OCI-LY7 (cell line): Measurements from ENCODE around the gene EPHA3. TPM values are rescaled to one million over a fixed set of nuclear protein-coding genes. Genes with fewer than 3 reads are reported as not detected.

ENCODE experiments used
- BruUV-seq: library from RNA; stranded (reverse); fragments of 400-500 nt; replicated peaks from 2 replicates; lab custom pipeline; 2021; lab: Mats Ljungman, UMichigan
- CTCF ChIA-PET: fragments of 300-600 bp; sonication (Branson Sonifier 250); formaldehyde crosslinking; loops from one replicate; lab custom pipeline; 2022; ENCODE audit warnings: antibody characterized with exemption; ENCODE audit not compliant: unreplicated experiment; lab: Charles Lee
- POLR2A ChIA-PET: fragments of 300-600 bp; sonication (Branson Sonifier 250); formaldehyde crosslinking; loops from one replicate; lab custom pipeline; 2022; ENCODE audit warnings: antibody characterized with exemption; lab: Charles Lee
- DNase-seq: peaks from one replicate; pipeline ENCODE4 v3.0.0-alpha.2; 2015; ENCODE audit warnings: low spot score
- H2AFZ ChIP-seq: fragments of 200-600 bp; sonication (generic), shearing (Covaris generic); 2 replicates; pipeline ENCODE4 v1.6.1; 2014; ENCODE audit warnings: mild to moderate bottlenecking, antibody characterized with exemption, low read length, moderate library complexity
- H3K27ac ChIP-seq: fragments of 200-600 bp; sonication (generic); 2 replicates; pipeline ENCODE4 v1.5.1; 2014; ENCODE audit warnings: mixed run types, low read depth, mild to moderate bottlenecking, moderate library complexity, low read length, inconsistent platforms; ENCODE audit not compliant: poor library complexity, severe bottlenecking
- H3K36me3 ChIP-seq: fragments of 200-600 bp; sonication (generic); 2 replicates; pipeline ENCODE4 v1.6.1; 2014; ENCODE audit warnings: mild to moderate bottlenecking, antibody characterized with exemption, low read length, moderate library complexity, mixed read lengths; ENCODE audit not compliant: insufficient read depth
- H3K4me1 ChIP-seq: fragments of 200-600 bp; sonication (generic); 2 replicates; pipeline ENCODE4 v1.5.1; 2014; ENCODE audit warnings: mild to moderate bottlenecking, low read length; ENCODE audit not compliant: insufficient read depth, poor library complexity, severe bottlenecking
- H3K4me2 ChIP-seq: fragments of 200-600 bp; sonication (generic); 2 replicates; pipeline ENCODE4 v1.6.1; 2014; ENCODE audit warnings: mild to moderate bottlenecking, low read length
- H3K4me3 ChIP-seq: fragments of 200-600 bp; sonication (generic); 2 replicates; pipeline ENCODE4 v1.5.1; 2014; ENCODE audit warnings: mild to moderate bottlenecking, low read depth, low read length; ENCODE audit not compliant: poor library complexity, severe bottlenecking
- H3K79me2 ChIP-seq: fragments of 200-600 bp; sonication (generic); 2 replicates; pipeline ENCODE4 v1.6.1; 2016; ENCODE audit warnings: low read depth, mild to moderate bottlenecking, low read length, moderate library complexity, mixed read lengths; ENCODE audit not compliant: insufficient read depth
- H3K9me2 ChIP-seq: fragments of 200-600 bp; sonication (generic); 2 replicates; pipeline ENCODE4 v1.6.1; 2016; ENCODE audit warnings: mild to moderate bottlenecking, low read length, mixed read lengths; ENCODE audit not compliant: insufficient read depth
- H3K9me3 ChIP-seq: fragments of 200-600 bp; sonication (generic); 2 replicates; pipeline ENCODE4 v1.6.1; 2014; ENCODE audit warnings: mild to moderate bottlenecking, mixed run types, low read length, mixed read lengths
- H4K20me1 ChIP-seq: fragments of 200-600 bp; sonication (generic); 2 replicates; pipeline ENCODE4 v1.6.1; 2014; ENCODE audit warnings: mild to moderate bottlenecking, antibody characterized with exemption, low read length, moderate library complexity, mixed read lengths; ENCODE audit not compliant: insufficient read depth
- EZH2phosphoT487 ChIP-seq: fragments of 200-600 bp; sonication (generic); IDR thresholded peaks from 2 replicates; pipeline ENCODE4 v1.6.1; 2018; ENCODE audit warnings: low read depth, borderline replicate concordance, mild to moderate bottlenecking, mixed run types, antibody characterized with exemption, low read length, moderate library complexity, mixed read lengths
- intact Hi-C: fragments of 100-400 bp; cut with micrococcal nuclease; formaldehyde crosslinking; loops from one replicate; pipeline ENCODE4 v1.10.0; 2022; ENCODE audit not compliant: unreplicated experiment
- total RNA-seq, 2 experiments: library from RNA; depleted of rRNA in 1 of 2; stranded (reverse); fragments of >200 nt in 1 of 2; shearing (Covaris generic) in 1 of 2; gene quantifications; 2 replicates each; pipeline ENCODE4 v1.2.3, GENCODE V29; 2014 to 2022
- TF ChIP-seq, protein P1 (sequence below): fragments of 200-600 bp; sonication (generic); conservative IDR thresholded peaks from 2 replicates; pipeline ENCODE4 v1.5.1; 2014; ENCODE audit warnings: mild to moderate bottlenecking, antibody characterized with exemption, low read length, moderate library complexity, mixed read lengths

EPHA3 gene
- total RNA-seq, 2 experiments from 2014 or later, result not detected

DNA sequence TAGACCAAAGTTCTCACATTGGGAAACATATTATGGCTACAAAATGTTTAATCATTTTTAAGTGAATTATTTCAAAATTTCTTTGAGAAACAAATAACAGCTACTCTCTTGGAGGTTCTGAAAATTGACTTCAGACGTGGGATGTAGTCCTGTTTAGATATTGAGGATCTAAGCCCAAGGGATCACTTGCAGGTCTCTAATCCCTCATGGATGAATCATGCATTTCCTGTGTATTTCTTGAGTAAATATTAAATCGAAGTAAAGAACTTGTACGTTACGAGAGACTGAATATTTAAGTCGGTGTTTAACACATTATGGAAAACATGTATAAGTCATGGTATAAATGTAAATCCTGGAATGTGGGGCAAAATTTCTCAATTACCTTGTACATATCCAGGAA, 119.8 kb downstream of the EPHA3 start:
- CTCF ChIA-PET, result no interaction called here
- no peaks in the 10 kb centered on the region for H3K9me2 ChIP-seq
- no peaks in the 10 kb centered on the region for H3K36me3 ChIP-seq

DNA sequence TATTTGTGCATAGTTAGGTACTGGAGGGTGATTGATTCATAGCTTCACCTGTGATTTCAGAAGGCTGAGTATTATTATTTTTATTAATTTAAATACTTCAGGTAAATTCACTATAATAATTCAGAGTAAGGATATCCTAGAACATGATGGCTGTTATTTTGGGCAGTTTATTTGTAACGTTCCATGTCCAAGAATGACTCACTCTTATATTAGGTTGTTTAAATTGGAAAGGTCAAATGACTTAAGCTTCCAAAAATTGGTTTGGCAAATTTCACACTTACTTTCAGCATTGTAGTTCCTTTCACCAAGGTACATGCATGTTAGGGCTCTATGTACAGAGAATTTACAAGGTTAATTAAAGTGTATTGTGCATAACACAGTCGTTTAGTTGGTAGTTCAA, 120.2 kb downstream of the EPHA3 start:
- POLR2A ChIA-PET, result interaction anchor here (0.5 kb wide), 1 partner anchor 656 kb away, joined by 4 read pairs; no protein-coding TSS in a partner anchor
- H2AFZ ChIP-seq, result no peak overlapping the region
- H3K79me2 ChIP-seq, result no peaks in the 10 kb centered on the region
- CTCF ChIA-PET, result no interaction called here
- no peaks in the 10 kb centered on the region for H3K9me2 ChIP-seq
- DNase-seq, result no peak
- H3K9me3 ChIP-seq, result no peaks in the 10 kb centered on the region
- H3K4me3 ChIP-seq, result no peak overlapping the region
- H3K27ac ChIP-seq, result no peak overlapping the region
- no TSS peak for BruUV-seq
- H3K4me1 ChIP-seq, result no peaks in the 10 kb centered on the region
- intact Hi-C loops, result no loop called here
- H3K4me2 ChIP-seq, result no peak overlapping the region
- no peaks in the 10 kb centered on the region for H4K20me1 ChIP-seq
- TF ChIP-seq, protein P1, sequence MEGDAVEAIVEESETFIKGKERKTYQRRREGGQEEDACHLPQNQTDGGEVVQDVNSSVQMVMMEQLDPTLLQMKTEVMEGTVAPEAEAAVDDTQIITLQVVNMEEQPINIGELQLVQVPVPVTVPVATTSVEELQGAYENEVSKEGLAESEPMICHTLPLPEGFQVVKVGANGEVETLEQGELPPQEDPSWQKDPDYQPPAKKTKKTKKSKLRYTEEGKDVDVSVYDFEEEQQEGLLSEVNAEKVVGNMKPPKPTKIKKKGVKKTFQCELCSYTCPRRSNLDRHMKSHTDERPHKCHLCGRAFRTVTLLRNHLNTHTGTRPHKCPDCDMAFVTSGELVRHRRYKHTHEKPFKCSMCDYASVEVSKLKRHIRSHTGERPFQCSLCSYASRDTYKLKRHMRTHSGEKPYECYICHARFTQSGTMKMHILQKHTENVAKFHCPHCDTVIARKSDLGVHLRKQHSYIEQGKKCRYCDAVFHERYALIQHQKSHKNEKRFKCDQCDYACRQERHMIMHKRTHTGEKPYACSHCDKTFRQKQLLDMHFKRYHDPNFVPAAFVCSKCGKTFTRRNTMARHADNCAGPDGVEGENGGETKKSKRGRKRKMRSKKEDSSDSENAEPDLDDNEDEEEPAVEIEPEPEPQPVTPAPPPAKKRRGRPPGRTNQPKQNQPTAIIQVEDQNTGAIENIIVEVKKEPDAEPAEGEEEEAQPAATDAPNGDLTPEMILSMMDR, result no peak
- TF ChIP-seq EZH2phosphoT487, result no peak
- no peaks in the 10 kb centered on the region for H3K36me3 ChIP-seq

More for the DNA sequence above, 119.8 kb downstream of the EPHA3 start:
- Histone ChIP-seq H3K27ac (no peak overlapping the region), H3K9me3 (no peaks in the 10 kb centered on the region), H3K4me1 (no peaks in the 10 kb centered on the region), H3K79me2 (no peaks in the 10 kb centered on the region), H4K20me1 (no peaks in the 10 kb centered on the region), H2AFZ (no peak overlapping the region), H3K4me3 (no peak overlapping the region), H3K4me2 (no peak overlapping the region)
- intact Hi-C loops, result no loop called here
- TF ChIP-seq, protein P1, result no peak
- TF ChIP-seq EZH2phosphoT487, result no peak
- no TSS peak for BruUV-seq
- DNase-seq, result no peak
- POLR2A ChIA-PET, result interaction anchor here (1.0 kb wide), 1 partner anchor 10 kb away, joined by 3 read pairs; no protein-coding TSS in a partner anchor

DNA sequence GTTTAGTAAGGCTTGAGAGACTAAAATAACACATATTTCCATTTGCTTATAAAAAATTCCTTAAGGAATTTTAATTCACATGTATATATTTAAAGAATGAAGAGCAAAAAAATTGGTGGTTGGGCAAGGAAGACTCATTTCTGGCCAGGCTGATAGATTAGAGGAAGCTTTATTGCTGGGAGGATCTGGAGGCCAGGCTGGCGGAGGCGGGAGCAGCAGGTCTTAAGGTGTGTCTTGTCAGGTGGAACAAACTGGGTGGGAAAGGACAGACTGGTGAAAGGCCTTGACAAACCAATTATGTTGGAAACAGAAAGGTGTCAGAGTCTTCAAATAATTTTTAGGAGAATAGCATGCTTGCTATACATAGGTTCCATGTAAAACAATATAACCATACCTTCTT, 124.7 kb downstream of the EPHA3 start:
- TF ChIP-seq, protein P1, result no peak
- TF ChIP-seq EZH2phosphoT487, result no peak
- no peak overlapping the region for H3K4me2 ChIP-seq
- no peaks in the 10 kb centered on the region for H3K9me2 ChIP-seq
- H4K20me1 ChIP-seq, result no peaks in the 10 kb centered on the region
- H3K79me2 ChIP-seq, result no peaks in the 10 kb centered on the region
- no peaks in the 10 kb centered on the region for H3K9me3 ChIP-seq
- ChIA-PET CTCF (no interaction called here), POLR2A (interaction anchor here (1.0 kb wide), 1 partner anchor 10 kb away, joined by 3 read pairs; no protein-coding TSS in a partner anchor)
- no peak for DNase-seq
- no peaks in the 10 kb centered on the region for H3K4me1 ChIP-seq
- no peak overlapping the region for H2AFZ ChIP-seq
- no peaks in the 10 kb centered on the region for H3K36me3 ChIP-seq
- no TSS peak for BruUV-seq
- H3K27ac ChIP-seq, result no peak overlapping the region
- intact Hi-C loops, result no loop called here
- no peak overlapping the region for H3K4me3 ChIP-seq
